Testis (tissue), 3 donors: ENCODE measurements around the gene CEP19. TPM values are rescaled to one million over a fixed set of nuclear protein-coding genes. Genes with fewer than 3 reads are reported as not detected.

Experiments
- DNase-seq: peaks from one replicate; pipeline ENCODE4 v3.0.0-alpha.2; 2019
- H3K27ac ChIP-seq, 2 donors: fragments of 200-600 bp; sonication (generic); one replicate each; pipeline ENCODE4 v1.5.1; 2019
- H3K27me3 ChIP-seq: fragments of 200-600 bp; sonication (generic); one replicate; pipeline ENCODE4 v1.5.1; 2019
- H3K36me3 ChIP-seq: fragments of 200-600 bp; sonication (generic); one replicate; pipeline ENCODE4 v1.5.1; 2017; ENCODE audit warnings: low read depth; ENCODE audit errors: missing control alignments
- H3K4me1 ChIP-seq: fragments of 200-600 bp; sonication (generic); one replicate; pipeline ENCODE4 v1.5.1; 2019
- H3K4me3 ChIP-seq, 2 donors: fragments of 200-600 bp; sonication (generic); one replicate each; pipeline ENCODE4 v1.5.1; 2017 to 2019
- H3K9me3 ChIP-seq: fragments of 200-600 bp; sonication (generic); one replicate; pipeline ENCODE4 v1.5.1; 2017
- POLR2A ChIP-seq: fragments of 450-650 bp; IDR thresholded peaks from one replicate; pipeline ENCODE4 v1.6.1; 2017; ENCODE audit warnings: antibody characterized with exemption, mild to moderate bottlenecking, moderate library complexity
- WGBS, 2 donors: methylation state at CpG; one replicate each; pipeline ENCODE4 v1.1.5; 2018; 5-methylcytosine and 5-hydroxymethylcytosine counted together
- intact Hi-C: fragments of 100-400 bp; cut with DNase I; formaldehyde crosslinking; loops from one replicate; pipeline ENCODE4 v1.15.1; 2023; ENCODE audit warnings: low total_unique reads
- polyA plus RNA-seq: library from polyadenylated mRNA; stranded (reverse); fragments of 350-450 nt; fragmentation: Illumina TruSeq; extraction: RNeasy Lipid Tissue Mini Kit (QIAGEN cat#74804); gene quantifications from one replicate; pipeline ENCODE4 v1.2.3, GENCODE V29; 2014; ENCODE audit warnings: low read depth, low replicate concordance; ENCODE audit not compliant: insufficient read depth
- total RNA-seq, 2 donors: library from RNA; depleted of rRNA; stranded (reverse); fragments of >200 nt; gene quantifications; one replicate each; pipeline ENCODE4 v1.2.3, GENCODE V29; 2016
- TF ChIP-seq, protein P1 (sequence below), 3 experiments: fragments of 450-650 bp in 2 of 3; fragments of 200-600 bp in 1 of 3; sonication (generic) in 1 of 3; IDR thresholded peaks; one replicate each; pipeline ENCODE4 v1.5.1; 2016 to 2019; ENCODE audit warnings: antibody characterized with exemption in 3 of 3, mild to moderate bottlenecking in 2 of 3, moderate library complexity in 1 of 3

The CEP19 gene
- total and polyA plus RNA-seq, 3 donors from 2014 or later: 7.4 to 17.1 (median 11.1) TPM

DNA sequence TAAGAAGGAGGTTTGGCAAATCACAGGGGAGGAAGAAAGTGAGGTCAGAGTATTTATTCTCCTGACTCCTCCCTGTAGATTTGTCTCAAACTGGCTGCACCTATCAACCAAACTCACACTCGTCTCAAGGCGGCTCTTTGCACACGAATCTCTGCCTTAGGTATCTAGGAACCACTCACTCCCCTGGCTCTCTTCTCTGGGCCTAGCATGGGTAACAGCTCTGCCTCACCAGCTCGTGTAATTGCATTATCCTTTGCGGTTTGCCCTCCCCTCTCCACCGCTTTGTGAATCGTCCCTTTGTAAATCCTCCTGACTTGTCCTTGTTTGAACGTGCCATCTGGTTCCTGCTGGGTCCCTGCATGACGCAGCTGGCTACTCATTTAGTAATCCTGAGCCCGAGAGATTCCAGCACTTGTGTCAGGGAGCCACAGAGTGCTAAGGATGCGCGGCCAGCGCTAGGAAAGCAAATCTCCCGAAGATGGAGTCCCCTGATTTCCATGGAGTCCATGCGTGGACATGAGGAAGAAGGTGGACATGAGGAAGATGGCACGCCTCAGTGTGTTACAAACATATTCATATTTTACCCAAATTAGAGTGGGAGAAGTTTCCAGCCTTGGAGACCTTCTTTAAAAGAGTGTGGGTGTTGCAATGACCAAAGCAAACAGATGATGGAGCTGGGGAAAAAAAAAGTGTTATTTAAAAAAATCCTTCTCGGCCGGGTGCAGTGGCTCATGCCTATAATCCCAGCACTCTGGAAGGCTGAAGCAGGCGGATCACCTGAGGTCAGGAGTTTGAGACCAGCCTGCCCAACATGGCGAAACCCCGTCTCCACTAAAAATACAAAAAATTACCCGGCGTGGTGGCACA, 45.8 kb downstream of the CEP19 start:
- no peaks in the 10 kb centered on the region for H3K27me3 ChIP-seq
- WGBS, 2 donors: 64 to 78% methylated on average over 23 of the region's 23 CpGs
- H3K27ac ChIP-seq: no peak overlapping the region
- H3K9me3 ChIP-seq: no peaks in the 10 kb centered on the region
- no peaks in the 10 kb centered on the region for H3K36me3 ChIP-seq
- H3K4me1 ChIP-seq: peaks cover 10% of the 10 kb centered on the region
- no peak overlapping the region for H3K4me3 ChIP-seq
- intact Hi-C loops: no loop called here
- TF ChIP-seq POLR2A: no peak
- TF ChIP-seq, protein P1, sequence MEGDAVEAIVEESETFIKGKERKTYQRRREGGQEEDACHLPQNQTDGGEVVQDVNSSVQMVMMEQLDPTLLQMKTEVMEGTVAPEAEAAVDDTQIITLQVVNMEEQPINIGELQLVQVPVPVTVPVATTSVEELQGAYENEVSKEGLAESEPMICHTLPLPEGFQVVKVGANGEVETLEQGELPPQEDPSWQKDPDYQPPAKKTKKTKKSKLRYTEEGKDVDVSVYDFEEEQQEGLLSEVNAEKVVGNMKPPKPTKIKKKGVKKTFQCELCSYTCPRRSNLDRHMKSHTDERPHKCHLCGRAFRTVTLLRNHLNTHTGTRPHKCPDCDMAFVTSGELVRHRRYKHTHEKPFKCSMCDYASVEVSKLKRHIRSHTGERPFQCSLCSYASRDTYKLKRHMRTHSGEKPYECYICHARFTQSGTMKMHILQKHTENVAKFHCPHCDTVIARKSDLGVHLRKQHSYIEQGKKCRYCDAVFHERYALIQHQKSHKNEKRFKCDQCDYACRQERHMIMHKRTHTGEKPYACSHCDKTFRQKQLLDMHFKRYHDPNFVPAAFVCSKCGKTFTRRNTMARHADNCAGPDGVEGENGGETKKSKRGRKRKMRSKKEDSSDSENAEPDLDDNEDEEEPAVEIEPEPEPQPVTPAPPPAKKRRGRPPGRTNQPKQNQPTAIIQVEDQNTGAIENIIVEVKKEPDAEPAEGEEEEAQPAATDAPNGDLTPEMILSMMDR (IDR thresholded peaks at IDR 0.05): no peak
- no peak for DNase-seq

DNA sequence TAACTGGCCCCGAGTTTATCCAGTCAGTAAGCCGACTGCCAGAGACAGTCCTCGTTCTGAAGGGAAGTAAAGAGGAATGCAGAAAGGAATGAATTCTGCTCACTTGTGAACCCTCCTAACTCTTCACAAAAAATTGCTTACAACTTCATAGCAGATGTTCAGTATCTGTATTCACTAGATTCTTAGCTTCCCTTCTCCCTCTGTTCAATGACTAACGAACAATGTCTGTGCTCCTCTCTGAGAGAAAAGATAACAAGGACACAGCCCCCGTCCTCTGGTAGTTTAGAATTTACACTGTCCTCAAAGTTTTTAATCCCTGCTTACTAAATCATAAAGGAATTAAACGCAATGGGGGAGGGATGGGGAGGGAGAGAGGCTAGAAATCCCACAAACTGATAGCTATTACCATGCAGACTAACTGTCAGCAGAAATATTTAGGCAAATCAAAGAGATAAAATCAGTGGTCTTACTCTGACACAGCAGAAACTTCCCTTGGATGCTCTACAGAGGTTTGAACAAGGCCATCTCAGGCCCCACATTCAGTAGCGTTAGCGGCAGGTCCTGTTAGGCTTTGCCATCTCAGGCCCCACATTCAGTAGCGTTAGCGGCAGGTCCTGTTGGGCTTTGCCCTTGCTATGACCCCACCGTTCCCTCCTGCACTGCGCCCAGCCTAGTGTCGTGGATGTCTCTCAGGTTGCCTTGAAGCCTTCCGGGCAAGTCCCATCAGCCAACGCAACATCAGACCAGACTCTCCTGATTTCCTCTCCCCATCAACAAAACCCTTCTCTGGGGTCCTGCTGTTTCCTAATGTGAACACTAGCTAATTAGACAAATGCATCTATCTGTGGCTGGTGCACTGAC, 49.1 kb downstream of the CEP19 start:
- no peak for TF ChIP-seq POLR2A
- TF ChIP-seq, protein P1 (IDR thresholded peaks at IDR 0.05): no peak
- Histone ChIP-seq H3K27me3 (no peaks in the 10 kb centered on the region), H3K4me3 (no peak overlapping the region), H3K9me3 (no peaks in the 10 kb centered on the region), H3K4me1 (peaks cover 10% of the 10 kb centered on the region), H3K27ac (no peak overlapping the region), H3K36me3 (no peaks in the 10 kb centered on the region)
- 45 to 54% methylated on average over 15 of the region's 15 CpGs for WGBS, 2 donors
- DNase-seq: no peak
- intact Hi-C loops: no loop called here

DNA sequence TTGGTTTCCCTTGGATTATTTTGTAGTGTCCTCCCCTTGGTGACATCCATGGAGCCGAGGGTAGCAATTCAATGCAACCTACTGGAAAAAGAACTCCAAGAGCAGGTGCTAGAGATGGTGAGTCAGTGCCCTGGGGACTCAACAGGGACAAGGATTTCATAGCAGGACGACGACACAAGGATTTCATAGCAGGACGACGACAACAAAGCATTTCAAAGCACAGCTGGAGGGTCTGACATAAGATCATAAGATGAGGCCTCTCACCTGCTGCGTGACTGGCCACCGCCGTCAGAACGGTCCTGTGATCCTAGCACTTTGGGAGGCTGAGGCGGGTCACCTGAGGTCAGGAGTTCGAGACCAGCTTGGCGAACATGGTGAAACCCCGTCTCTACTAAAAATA, 50.0 kb downstream of the CEP19 start:
- Histone ChIP-seq H3K9me3 (no peaks in the 10 kb centered on the region), H3K4me1 (peaks cover 10% of the 10 kb centered on the region), H3K4me3 (no peak overlapping the region), H3K27ac (no peak overlapping the region), H3K36me3 (no peaks in the 10 kb centered on the region), H3K27me3 (no peaks in the 10 kb centered on the region)
- WGBS, 2 donors: 90 to 91% methylated on average over 13 of the region's 13 CpGs
- no peak for DNase-seq
- intact Hi-C loops: no loop called here
- no peak for TF ChIP-seq POLR2A
- TF ChIP-seq, protein P1 (IDR thresholded peaks at IDR 0.05): no peak

DNA sequence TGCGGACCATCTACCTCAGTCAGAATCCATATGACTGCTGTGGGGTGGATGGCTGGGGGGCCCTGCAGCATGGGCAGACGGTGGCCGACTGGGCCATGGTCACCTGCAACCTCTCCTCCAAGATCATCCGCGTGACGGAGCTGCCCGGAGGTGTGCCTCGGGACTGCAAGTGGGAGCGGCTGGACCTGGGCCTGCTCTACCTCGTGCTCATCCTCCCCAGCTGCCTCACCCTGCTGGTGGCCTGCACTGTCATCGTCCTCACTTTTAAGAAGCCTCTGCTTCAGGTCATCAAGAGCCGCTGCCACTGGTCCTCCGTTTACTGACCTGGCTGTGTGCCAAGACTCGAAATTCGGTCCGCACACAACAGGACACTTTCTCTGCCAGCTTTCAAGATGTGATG, 50.6 kb downstream of the CEP19 start:
- WGBS, 2 donors: 80 to 84% methylated on average over 9 to 16 of the region's 16 CpGs
- H3K27me3 ChIP-seq: no peaks in the 10 kb centered on the region

More for the DNA sequence above, 50.6 kb downstream of the CEP19 start:
- peaks cover 10% of the 10 kb centered on the region for H3K4me1 ChIP-seq
- no peak for TF ChIP-seq POLR2A
- no peaks in the 10 kb centered on the region for H3K9me3 ChIP-seq
- intact Hi-C loops: no loop called here
- no peak overlapping the region for H3K27ac ChIP-seq
- no peak for DNase-seq
- no peaks in the 10 kb centered on the region for H3K36me3 ChIP-seq
- no peak overlapping the region for H3K4me3 ChIP-seq
